HEK293T (cell line): Measurements from ENCODE around the gene ATG4D.

ENCODE experiments used
- FOXK2 ChIP-seq: fragments of 450-650 bp; IDR thresholded peaks from 2 replicates; pipeline ENCODE4 v1.6.1; 2016; ENCODE audit warnings: mild to moderate bottlenecking
- HDGF ChIP-seq: fragments of 450-650 bp; IDR thresholded peaks from 2 replicates; pipeline ENCODE4 v1.6.1; 2017; ENCODE audit warnings: antibody characterized with exemption, borderline replicate concordance
- ZNF384 ChIP-seq: fragments of 450-650 bp; IDR thresholded peaks from 2 replicates; pipeline ENCODE4 v1.6.1; 2016

GRCh38 chr19:10593148-10593547 lies 49.4 kb downstream of the ATG4D start:
- no peak for TF ChIP-seq ZNF384
- no peak for TF ChIP-seq HDGF
- TF ChIP-seq FOXK2, result no peak
